ENCODE data around the gene CDC37.

- TF ChIP-seq CTCF (IDR thresholded peaks at IDR 0.05) (no peak), POLR2A (IDR thresholded peaks at IDR 0.05) (no peak)
These were observed 38.7 kb downstream of the CDC37 start for GRCh38 chr19:10364644-10365043.

Data from tibial nerve (tissue), 3 donors.